HG03196 (cell line): Measurements from ENCODE around the gene WDR43.

Experiments
- ATAC-seq: cut with Tn5 transposase; IDR thresholded peaks from one replicate; pipeline ENCODE4 v1.9.1; 2021; ENCODE audit not compliant: unreplicated experiment

Gene WDR43

GRCh38 chr2:28909655-28910353, 15.3 kb downstream of the WDR43 start:
- no peak for ATAC-seq

- no peak for ATAC-seq
Observed at GRCh38 chr2:28915939-28916338, 21.5 kb downstream of the WDR43 start.

DNA sequence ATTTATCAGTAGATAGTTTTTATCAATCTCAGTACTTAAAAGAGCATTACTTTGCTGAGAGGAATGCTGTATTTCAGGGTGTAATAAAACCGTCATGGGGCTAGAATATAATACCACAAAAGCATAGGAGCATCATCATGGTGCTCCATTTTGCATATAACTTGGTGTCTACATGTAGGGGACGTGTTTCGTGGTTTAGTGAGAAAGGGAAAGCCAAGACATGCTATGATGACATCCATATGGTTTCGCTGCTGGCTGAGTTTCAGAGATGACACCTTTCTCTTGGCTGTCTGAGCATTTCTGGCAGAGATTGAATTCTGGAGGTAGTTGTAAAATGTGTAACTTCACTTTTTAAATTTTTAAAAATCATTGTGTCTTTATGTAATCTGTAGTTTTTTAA, 32.4 kb downstream of the WDR43 start:
- no peak for ATAC-seq

DNA sequence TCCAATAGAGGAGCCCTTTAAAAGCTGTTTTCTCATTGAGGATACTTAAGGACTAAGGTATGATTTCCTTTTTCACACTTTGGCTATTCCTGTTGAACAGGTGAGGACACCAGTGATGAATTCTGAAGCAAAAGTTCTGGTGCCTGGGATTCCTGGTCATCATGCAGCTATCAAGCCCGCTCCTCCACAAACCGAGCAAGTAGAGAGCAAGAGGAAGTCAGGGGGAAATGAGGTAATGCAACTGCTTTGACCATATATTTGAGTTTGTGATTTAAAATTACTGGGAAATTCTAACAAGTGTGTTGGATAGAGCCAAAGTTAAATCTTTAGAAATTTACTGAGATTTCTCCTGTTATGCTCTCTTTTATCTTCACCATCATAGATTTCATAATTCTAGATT, 33.0 kb downstream of the WDR43 start:
- ATAC-seq: no peak

DNA sequence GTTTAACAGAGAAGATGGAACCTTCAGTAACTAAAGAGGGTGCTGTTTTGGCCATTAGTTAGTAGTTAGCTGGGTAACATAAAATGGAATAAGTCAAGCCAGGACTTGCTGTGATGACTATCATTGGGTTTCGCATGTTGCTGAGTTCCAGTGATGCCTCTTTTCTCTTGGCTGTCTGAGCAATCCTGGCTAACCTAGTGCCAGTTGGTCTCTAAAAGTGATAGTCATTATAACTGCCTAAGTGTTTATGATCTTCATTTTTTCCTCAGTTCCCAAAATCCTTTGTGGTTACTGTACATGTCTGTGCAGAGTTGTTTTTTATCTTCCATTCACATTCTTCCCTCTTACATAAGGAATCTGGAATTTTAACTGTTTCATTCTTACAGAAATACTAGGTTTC, 33.4 kb downstream of the WDR43 start:
- no peak for ATAC-seq

DNA sequence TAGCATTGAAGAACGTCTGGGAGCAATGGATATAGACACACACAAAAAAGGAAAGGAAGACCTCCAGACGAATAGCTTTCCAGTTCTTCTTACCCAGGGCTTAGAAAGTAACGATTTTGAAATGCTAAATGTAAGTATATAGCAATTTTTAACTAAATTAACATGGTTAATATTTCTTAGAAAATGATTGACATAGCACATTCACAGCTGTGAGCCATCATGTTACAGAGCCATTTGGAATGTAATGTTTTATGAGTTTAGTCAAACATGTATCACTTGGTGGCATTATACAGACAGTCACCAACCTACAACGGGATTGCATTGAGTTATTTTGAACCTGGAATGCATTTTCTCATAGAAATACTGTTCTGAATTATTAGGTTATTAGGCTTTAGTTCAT, 35.1 kb downstream of the WDR43 start:
- ATAC-seq: no peak

DNA sequence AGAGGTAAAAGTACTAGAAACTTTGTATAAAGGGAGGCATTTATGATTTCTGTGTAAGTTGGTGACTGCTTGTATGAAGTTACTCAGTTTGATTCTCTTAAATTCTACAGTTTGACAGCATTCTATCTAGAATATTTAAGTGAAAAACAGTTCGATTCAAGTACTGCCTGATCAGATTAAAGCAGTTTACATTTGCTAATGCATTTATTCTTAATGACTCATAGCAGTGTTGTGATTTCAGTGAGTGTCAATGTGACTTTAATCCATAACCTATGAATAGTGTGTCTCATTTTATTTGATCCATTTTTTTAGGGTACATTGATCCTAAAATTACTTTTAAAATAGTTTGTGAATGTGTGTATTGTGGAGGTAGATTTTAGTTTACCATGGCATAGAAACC, 35.7 kb downstream of the WDR43 start:
- no peak for ATAC-seq

DNA sequence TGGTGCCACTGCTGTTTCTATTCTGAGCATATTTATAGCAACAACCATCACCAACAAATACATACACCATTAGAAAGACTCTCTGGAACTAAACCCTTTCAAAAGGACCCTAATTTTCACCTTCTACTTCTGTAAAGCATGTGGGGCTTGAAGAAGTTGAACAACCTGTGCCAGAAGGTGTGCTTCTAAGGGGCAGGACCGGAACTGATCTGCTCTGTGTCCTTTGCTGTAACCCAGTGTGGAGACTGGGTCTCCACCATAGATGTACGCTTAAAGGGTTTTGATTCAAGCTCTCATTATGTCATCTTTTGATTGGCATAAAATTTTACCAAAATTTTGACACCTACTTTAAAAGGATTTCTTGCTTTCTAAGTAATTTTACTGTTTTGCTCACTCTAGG, 40.3 kb downstream of the WDR43 start:
- ATAC-seq: no peak

GRCh38 chr2:28941008-28941407, 46.5 kb downstream of the WDR43 start:
- ATAC-seq: no peak

DNA sequence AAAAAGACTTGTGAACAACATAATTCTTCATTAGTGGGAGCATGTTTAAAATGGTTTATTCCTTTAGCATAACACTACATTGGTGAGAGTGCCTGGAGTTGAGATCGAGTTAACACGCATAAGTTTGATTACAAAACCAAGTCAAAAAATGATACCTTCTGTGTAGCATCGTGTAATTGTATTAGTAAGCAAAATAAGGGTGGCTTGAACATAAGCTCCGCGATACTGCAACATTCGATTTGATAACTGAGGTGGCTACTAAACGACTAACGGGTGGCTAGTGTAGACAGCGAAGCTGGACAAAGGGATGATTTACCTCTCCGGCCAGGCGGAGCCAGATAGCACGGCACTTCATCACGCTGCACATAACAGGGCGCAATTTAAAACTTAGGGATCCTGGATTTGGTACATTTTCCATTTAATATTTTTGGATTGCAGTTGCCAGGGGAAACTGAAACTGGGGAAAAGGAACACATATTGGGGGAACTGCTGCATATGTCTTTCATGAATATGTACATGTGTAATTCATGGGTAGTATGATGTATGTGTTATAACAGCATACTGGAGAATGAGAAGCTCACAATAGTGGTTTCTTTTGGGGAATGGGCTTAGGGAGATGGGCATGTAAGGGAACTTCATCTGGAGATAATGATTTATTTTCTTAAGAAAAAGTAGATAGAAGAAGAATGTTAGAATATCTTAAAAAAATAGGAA, 50.2 kb downstream of the WDR43 start:
- no peak for ATAC-seq

DNA sequence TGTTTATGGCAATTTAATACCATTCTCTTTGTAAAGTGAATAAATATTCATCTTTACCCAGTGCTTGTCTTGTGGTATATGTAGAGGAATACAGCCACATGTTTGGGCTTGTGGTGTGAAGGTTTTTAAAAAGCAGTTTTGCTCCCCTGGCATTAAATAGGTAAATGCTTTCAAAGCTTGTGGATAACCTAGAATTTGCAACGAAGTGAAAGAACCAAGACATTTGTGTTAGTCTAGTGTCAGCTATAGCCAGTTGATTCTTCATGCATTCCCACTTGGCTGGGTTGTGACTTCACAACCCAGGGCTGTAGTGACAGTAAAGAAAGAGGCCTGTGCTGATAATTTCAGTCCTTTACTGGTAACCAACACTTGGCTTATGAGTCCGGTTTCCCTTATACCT, 53.7 kb downstream of the WDR43 start:
- no peak for ATAC-seq

DNA sequence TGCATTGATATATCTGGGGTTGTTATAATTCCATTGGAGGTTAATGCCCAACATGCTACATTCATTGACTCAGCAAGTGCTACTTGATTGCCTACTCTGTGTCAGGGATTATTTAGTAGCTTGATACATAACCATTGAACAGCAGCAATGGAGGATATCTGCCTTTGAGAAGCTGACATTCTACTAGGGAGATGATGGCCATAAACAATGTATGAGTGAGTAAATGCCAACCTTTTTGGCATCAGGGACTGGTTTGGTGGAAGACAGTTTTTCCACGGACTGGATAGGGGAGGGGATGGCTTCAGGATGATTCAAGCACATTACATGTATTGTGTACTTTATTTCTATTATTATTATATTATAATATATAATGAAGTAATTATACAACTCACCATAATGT, 54.7 kb downstream of the WDR43 start:
- no peak for ATAC-seq

- ATAC-seq: no peak
Observed at GRCh38 chr2:28949617-28950305, 55.3 kb downstream of the WDR43 start.

- ATAC-seq: no peak
Observed at GRCh38 chr2:28950941-28951630, 56.6 kb downstream of the WDR43 start.

- ATAC-seq: no peak
Observed at GRCh38 chr2:28951910-28952835, 57.7 kb downstream of the WDR43 start.

DNA sequence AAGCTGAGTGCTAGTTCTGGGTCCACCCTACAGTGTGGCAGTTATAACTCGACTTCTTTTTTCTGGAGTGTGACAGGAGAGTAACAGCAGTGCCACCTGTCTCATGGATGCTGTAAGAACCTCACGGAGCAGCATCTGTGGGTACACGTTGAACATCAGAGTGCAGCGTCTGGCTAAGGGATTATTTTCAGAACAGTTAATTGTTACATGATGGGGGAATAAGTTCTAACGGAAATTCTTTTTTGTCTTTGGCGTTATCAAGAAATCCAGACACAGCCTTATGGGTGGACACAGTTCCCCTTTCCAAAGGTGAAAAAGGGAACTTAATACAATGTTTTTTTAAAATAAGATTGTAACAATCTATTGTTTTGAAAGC, 58.4 kb downstream of the WDR43 start:
- no peak for ATAC-seq

GRCh38 chr2:28955467-28955866, 61.0 kb downstream of the WDR43 start:
- no peak for ATAC-seq

- ATAC-seq: no peak
Observed at GRCh38 chr2:28956415-28956826, 62.0 kb downstream of the WDR43 start.

DNA sequence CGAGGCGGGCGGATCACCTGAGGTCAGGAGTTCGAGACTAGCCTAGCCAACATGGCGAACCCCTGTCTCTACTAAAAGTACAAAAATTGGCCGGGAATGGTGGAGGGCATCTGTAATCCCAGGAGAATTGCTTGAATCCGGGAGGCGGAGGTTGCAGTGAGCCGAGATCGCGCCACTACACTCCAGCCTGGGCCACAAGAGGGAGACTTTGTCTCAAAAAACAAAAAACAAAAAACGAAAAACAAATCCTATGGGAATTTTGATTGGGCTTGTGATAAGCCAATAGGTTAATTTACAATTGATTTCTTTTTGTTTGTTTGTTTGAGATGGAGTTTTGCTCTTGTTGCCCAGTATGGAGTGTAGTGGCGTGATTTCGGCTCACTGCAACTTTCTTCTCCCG, 62.4 kb downstream of the WDR43 start:
- no peak for ATAC-seq

GRCh38 chr2:28958689-28959088, 64.2 kb downstream of the WDR43 start:
- no peak for ATAC-seq

DNA sequence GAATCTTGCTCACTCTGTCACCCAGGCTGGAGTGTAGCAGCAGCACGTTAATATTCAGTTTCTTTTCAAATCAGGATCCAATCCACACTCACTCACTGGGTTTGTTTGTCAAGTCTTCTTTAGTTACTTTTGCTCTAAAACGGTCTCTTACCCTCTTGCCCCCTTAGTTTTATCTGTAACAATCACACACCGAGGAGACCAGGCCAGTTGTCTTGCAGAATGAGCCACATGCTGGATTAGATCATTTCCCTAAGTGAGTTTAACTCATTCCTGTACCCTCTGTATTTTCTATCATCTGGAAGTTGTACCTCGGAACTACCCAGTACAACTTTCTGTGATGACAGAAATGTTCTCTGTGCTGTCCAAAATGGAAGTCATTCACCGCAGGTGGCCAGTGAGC, 65.9 kb downstream of the WDR43 start:
- ATAC-seq: no peak
